OCI-LY7 (cell line): Measurements from ENCODE around the gene CAPZA2.

ENCODE experiments used
- CTCF ChIP-seq: fragments of 200-600 bp; sonication (generic); conservative IDR thresholded peaks from 2 replicates; pipeline ENCODE4 v1.5.1; 2014; ENCODE audit warnings: mild to moderate bottlenecking, antibody characterized with exemption, low read length, moderate library complexity, mixed read lengths
- EZH2phosphoT487 ChIP-seq: fragments of 200-600 bp; sonication (generic); IDR thresholded peaks from 2 replicates; pipeline ENCODE4 v1.6.1; 2018; ENCODE audit warnings: low read depth, borderline replicate concordance, mild to moderate bottlenecking, mixed run types, antibody characterized with exemption, low read length, moderate library complexity, mixed read lengths

GRCh38 chr7:116929021-116929420, 66.6 kb downstream of the CAPZA2 start:
- no peak for TF ChIP-seq CTCF
- no peak for TF ChIP-seq EZH2phosphoT487
